ENCODE data around the gene ADA.
"Not testable (repeated sequence)": the region's sequence is repeated elsewhere in the genome, so short reads cannot be mapped to it uniquely, and the experiment has no call there.

ADA gene

GRCh38 chr20:44651684-44652423, at the start of gene ADA:
TSS of gene ADA (minus strand) at chr20:44651699. CDS start at chr20:44651607, 92 bp downstream.
- DNase-seq (ENCODE audit: low read depth): peak; percentile 41

- DNase-seq (ENCODE audit: low read depth): no peak
Measured at GRCh38 chr20:44700306-44700705, 48.8 kb upstream of the ADA start.

DNA sequence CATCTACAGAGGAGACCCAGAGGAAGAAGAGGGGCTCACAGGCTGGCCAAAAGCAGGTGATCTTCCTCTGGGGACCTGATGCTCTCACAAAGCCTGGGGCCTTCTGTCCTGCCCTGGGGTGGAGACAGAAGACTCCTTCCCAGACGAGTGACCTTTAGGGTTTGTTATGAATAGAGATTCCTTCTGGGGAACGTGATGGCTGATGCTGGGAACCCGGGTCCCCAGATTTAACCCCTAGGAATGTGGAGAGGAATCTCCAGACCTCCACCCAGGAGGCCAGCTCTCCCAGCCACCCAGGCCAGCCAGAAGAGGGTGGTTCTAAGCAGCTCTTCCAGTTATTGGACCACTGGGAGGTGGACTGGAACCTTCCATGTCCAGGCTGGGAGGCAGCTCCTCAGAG, 46.9 kb upstream of the ADA start:
- DNase-seq (ENCODE audit: low read depth): no peak

- DNase-seq (ENCODE audit: low read depth): not testable (repeated sequence)
Measured at GRCh38 chr20:44697041-44697440, 45.5 kb upstream of the ADA start.

DNA sequence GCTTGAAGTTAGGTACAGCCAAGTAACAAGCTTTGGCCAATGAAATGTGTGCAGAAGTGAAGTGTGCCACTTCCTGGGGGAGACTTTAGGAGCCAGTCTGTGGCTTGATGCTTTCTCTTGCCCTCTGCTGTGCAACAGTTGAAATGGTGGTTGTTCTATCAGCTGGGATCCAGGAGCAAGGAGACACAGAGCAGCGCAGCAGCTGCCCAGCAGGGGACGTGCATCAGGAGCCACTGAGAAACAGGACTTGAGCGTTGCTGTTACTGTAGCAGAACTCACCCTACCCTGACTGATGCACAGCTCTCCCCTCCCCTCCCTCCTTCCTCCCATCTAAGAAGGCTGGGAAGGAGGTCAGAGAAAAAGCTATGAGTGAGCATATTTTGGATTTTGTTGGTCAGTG, 44.8 kb upstream of the ADA start:
- DNase-seq (ENCODE audit: low read depth): no peak

- DNase-seq (ENCODE audit: low read depth): no peak
Measured at GRCh38 chr20:44695674-44696300, 44.3 kb upstream of the ADA start.

- no peak for DNase-seq (ENCODE audit: low read depth)
Measured at GRCh38 chr20:44695295-44695673, 43.8 kb upstream of the ADA start.

- no peak for DNase-seq (ENCODE audit: low read depth)
Measured at GRCh38 chr20:44694159-44694558, 42.7 kb upstream of the ADA start.

- DNase-seq (ENCODE audit: low read depth): no peak
Measured at GRCh38 chr20:44693627-44694026, 42.1 kb upstream of the ADA start.

- no peak for DNase-seq (ENCODE audit: low read depth)
Measured at GRCh38 chr20:44692932-44693480, 41.5 kb upstream of the ADA start.

- no peak for DNase-seq (ENCODE audit: low read depth)
Measured at GRCh38 chr20:44691424-44692423, 40.2 kb upstream of the ADA start.

DNA sequence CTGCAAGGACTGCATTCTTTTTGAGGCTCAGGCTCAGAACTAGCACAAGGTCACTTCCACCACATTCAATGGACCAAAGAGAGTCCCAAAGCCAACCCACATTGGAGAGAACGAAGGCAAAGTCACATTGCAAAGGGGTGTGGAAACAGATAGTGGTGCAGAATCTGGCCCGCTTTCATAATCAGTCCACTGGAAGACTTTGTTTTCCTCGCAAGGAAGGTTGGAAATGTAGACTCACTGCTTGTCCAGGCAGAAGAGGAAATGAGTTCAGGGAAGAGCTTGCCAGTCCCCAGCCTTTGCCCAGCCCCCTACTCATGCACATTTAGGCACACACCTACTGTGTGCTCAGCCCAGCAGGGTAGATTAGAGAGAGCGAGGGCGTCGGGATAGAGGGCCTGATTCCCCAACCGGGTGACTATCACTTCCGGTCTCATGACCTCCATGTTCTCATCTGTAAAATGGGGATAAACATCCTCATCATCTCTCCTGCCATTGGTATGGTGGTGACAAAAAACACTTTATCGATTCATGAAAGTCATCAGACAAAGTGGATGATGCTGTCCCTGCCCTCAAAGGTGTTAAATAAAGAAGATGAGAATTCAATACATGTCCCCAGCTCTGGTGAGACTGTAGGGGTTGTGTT, 39.4 kb upstream of the ADA start:
- no peak for DNase-seq (ENCODE audit: low read depth)

DNA sequence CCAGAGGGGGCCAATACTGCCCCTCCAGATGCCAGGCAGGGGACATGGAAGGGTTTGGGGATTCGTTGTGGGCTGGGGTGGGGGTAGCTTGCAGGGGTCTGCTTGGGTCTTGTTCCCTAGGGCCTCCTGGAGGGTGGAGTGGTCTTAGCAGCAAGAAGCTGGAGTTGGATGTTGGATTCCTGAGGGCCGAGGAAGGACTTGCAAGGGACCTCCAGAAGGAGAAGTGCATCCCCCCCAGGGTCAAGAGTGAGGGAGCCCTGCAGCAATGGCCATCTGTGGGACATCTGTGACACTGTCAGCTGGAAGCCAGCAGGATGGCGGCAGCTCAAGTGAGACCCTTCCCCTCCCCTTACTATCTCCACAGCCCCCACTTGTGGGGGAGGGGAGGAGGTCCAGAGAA, 38.3 kb upstream of the ADA start:
- no peak for DNase-seq (ENCODE audit: low read depth)

GRCh38 chr20:44688053-44688625, 36.6 kb upstream of the ADA start:
- no peak for DNase-seq (ENCODE audit: low read depth)

DNA sequence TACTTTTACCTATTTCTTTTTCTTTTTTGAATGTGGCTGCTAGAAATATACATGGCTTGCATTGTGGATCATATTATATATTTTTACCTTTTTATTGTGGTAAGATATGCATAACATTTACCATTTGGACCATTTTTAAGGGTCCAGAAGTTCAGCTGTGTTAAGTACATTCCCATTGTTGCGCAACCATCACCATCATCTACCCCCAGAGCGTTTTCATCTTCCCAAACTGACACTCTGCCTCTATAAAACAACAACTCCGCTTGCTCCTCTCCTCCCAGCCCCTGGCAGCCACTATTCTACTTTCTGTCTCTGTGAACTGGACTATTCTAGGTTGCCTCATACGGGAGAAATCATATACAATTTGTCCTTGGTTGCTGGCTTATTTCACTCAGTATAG, 35.4 kb upstream of the ADA start:
- no peak for DNase-seq (ENCODE audit: low read depth)

GRCh38 chr20:44684047-44684967, 32.8 kb upstream of the ADA start:
- DNase-seq (ENCODE audit: low read depth): no peak

GRCh38 chr20:44683263-44684046, 32.0 kb upstream of the ADA start:
- peak; percentile 53 for DNase-seq (ENCODE audit: low read depth)

GRCh38 chr20:44681796-44682566, 30.5 kb upstream of the ADA start:
- no peak for DNase-seq (ENCODE audit: low read depth)
